HL-60 (cell line): ENCODE data around the gene FAXC.
A peak's percentile ranks its signal among the peaks of the same experiment; 100 is the strongest.

ENCODE experiments used
- DNase-seq, 2 experiments: peaks; one replicate each; pipeline ENCODE4 v3.0.0-alpha.2; 2010 to 2020; ENCODE audit warnings: low read depth in 1 of 2, low spot score in 1 of 2
- H3K27ac ChIP-seq: fragments of 250-450 bp; sonication (Bioruptor Pico); replicated peaks from 2 replicates; pipeline ENCODE4 v1.5.1; 2020; ENCODE audit warnings: mild to moderate bottlenecking, moderate library complexity
- H3K27me3 ChIP-seq: fragments of 250-450 bp; sonication (Bioruptor Pico); 2 replicates; pipeline ENCODE4 v1.5.1; 2021; ENCODE audit warnings: mild to moderate bottlenecking, moderate library complexity; ENCODE audit not compliant: insufficient read depth, poor library complexity, severe bottlenecking
- H3K4me3 ChIP-seq: replicated peaks from 2 replicates; pipeline ENCODE4 v1.5.1; 2011; ENCODE audit warnings: mild to moderate bottlenecking, control low read depth, low read length; ENCODE audit not compliant: insufficient read depth
- GABPA ChIP-seq: IDR thresholded peaks from 2 replicates; pipeline ENCODE4 v1.6.1; 2012; ENCODE audit warnings: low read depth
- POLR2AphosphoS5 ChIP-seq: IDR thresholded peaks from 2 replicates; pipeline ENCODE4 v1.6.1; 2012; ENCODE audit warnings: low read depth
- SPI1 ChIP-seq: IDR thresholded peaks from 2 replicates; pipeline ENCODE4 v1.6.1; 2012; ENCODE audit warnings: low read depth, mild to moderate bottlenecking, borderline replicate concordance
- TF ChIP-seq, protein P1 (sequence below): IDR thresholded peaks from 2 replicates; pipeline ENCODE4 v1.6.1; 2012; ENCODE audit warnings: low read depth; ENCODE audit not compliant: insufficient replicate concordance
- TF ChIP-seq, protein P2 (sequence below): IDR thresholded peaks from one replicate; pipeline ENCODE4 v1.5.1; 2011; ENCODE audit warnings: low read length, control low read depth, inconsistent platforms; ENCODE audit not compliant: insufficient read depth

Gene FAXC

DNA sequence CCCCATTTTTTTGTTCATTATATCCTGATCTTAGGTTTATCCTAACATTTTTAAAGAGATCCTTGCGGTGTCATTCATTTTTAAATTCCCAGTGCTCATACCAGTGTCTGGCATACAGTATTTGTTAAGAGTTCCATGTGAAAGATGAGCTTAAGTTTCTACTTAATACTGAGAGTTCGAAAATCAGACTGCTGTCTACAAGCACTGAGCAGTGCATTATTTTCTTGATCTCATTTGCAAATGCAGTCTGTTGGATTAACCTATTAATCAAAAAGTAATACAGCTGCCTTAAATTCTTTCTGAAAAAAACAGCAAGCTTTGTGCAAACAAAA, 43.9 kb upstream of the FAXC start:
- TF ChIP-seq GABPA (no peak), POLR2AphosphoS5 (no peak), SPI1 (no peak)
- TF ChIP-seq, protein P1, sequence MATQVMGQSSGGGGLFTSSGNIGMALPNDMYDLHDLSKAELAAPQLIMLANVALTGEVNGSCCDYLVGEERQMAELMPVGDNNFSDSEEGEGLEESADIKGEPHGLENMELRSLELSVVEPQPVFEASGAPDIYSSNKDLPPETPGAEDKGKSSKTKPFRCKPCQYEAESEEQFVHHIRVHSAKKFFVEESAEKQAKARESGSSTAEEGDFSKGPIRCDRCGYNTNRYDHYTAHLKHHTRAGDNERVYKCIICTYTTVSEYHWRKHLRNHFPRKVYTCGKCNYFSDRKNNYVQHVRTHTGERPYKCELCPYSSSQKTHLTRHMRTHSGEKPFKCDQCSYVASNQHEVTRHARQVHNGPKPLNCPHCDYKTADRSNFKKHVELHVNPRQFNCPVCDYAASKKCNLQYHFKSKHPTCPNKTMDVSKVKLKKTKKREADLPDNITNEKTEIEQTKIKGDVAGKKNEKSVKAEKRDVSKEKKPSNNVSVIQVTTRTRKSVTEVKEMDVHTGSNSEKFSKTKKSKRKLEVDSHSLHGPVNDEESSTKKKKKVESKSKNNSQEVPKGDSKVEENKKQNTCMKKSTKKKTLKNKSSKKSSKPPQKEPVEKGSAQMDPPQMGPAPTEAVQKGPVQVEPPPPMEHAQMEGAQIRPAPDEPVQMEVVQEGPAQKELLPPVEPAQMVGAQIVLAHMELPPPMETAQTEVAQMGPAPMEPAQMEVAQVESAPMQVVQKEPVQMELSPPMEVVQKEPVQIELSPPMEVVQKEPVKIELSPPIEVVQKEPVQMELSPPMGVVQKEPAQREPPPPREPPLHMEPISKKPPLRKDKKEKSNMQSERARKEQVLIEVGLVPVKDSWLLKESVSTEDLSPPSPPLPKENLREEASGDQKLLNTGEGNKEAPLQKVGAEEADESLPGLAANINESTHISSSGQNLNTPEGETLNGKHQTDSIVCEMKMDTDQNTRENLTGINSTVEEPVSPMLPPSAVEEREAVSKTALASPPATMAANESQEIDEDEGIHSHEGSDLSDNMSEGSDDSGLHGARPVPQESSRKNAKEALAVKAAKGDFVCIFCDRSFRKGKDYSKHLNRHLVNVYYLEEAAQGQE = no peak
- TF ChIP-seq, protein P2, sequence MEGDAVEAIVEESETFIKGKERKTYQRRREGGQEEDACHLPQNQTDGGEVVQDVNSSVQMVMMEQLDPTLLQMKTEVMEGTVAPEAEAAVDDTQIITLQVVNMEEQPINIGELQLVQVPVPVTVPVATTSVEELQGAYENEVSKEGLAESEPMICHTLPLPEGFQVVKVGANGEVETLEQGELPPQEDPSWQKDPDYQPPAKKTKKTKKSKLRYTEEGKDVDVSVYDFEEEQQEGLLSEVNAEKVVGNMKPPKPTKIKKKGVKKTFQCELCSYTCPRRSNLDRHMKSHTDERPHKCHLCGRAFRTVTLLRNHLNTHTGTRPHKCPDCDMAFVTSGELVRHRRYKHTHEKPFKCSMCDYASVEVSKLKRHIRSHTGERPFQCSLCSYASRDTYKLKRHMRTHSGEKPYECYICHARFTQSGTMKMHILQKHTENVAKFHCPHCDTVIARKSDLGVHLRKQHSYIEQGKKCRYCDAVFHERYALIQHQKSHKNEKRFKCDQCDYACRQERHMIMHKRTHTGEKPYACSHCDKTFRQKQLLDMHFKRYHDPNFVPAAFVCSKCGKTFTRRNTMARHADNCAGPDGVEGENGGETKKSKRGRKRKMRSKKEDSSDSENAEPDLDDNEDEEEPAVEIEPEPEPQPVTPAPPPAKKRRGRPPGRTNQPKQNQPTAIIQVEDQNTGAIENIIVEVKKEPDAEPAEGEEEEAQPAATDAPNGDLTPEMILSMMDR = no peak
- peak overlapping the region; percentile 91 for H3K27ac ChIP-seq
- no peaks in the 10 kb centered on the region for H3K27me3 ChIP-seq
- no peak for DNase-seq
- peak overlapping the region; percentile 71 for H3K4me3 ChIP-seq

DNA sequence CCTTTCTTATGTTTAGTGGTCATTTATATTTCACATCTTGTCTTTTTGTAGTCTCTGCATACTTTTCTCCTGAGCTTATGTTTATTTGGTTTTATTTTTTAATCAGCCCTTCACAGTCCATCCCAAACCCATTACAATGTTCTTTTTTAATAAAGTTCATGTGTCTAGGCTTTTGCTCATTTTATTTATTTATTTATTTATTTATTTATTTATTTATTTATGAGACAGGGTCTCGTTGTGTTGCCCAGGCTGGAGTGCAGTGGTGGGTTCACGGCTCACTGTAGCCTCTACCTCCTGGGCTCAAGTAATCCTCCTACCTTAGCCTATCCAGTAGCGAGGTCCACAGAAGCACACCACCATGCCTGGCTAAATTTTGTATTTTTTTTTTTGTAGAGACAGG, 41.4 kb upstream of the FAXC start:
- DNase-seq = no peak
- no peak overlapping the region for H3K4me3 ChIP-seq
- H3K27me3 ChIP-seq = no peaks in the 10 kb centered on the region

DNA sequence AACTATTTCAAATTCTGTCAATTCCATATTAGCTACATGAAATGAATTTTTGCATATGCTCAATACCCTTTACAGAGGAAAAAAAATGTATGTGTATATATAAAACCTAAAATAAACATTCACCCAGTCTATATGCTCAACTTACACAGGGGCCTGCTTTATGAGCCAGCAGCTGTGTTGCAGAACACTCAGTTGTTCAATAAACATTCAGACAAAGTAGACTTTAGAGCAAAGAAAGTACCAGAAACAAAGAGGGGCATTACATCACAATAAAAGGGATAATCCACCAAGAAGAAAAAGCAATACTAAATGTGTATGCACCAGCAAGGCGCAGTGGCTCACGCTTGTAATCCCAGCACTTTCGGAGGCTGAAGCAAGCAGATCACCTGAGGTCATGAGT, 35.0 kb upstream of the FAXC start:
- no peaks in the 10 kb centered on the region for H3K27me3 ChIP-seq
- H3K4me3 ChIP-seq = no peak overlapping the region
- no peak overlapping the region for H3K27ac ChIP-seq
- no peak for DNase-seq
- TF ChIP-seq, protein P2 = no peak
- TF ChIP-seq GABPA (no peak), POLR2AphosphoS5 (no peak), SPI1 (no peak)
- TF ChIP-seq, protein P1 = no peak

More for the DNA sequence above, 41.4 kb upstream of the FAXC start:
- no peak overlapping the region for H3K27ac ChIP-seq
- TF ChIP-seq, protein P2 = no peak
- no peak for TF ChIP-seq GABPA
- TF ChIP-seq, protein P1 = no peak
- TF ChIP-seq SPI1 = no peak
- no peak for TF ChIP-seq POLR2AphosphoS5
